HG03025 (cell line): ENCODE results near the gene ARHGAP42.
"Not testable (repeated sequence)": the region's sequence is repeated elsewhere in the genome, so short reads cannot be mapped to it uniquely, and the experiment has no call there.

Source experiments
- ATAC-seq: cut with Tn5 transposase; IDR thresholded peaks from one replicate; pipeline ENCODE4 v1.9.1; 2021; ENCODE audit warnings: mild to moderate bottlenecking, moderate library complexity; ENCODE audit not compliant: unreplicated experiment, low FRiP score

The ARHGAP42 gene

DNA sequence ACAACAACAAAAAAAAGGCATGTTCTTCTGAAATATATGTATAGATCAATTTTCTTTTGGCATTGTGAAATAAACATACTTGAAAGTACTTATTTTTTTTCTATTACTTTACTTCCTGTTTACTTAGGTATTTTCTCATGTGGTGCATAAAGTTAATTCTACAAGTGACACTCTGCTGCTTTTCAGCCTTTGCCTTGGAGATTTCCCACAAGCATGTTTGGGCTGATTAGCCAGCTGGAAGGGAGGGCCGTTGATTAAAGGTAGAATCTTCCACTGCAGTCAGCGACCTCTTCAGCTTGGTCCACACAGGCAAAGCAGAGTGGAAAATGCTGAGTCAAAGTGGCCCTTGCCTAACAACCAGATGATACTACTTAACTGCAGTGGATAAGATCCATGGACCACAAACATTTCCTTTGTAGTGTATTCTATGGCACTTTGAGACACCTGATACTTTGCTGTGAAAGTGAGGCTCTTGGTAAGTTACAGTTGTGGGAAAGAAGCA lies 176.0 kb downstream of the ARHGAP42 start:
- peak; percentile 72 for ATAC-seq

GRCh38 chr11:100865443-100866065 lies 178.5 kb downstream of the ARHGAP42 start:
- no peak for ATAC-seq

GRCh38 chr11:100866453-100866852 lies 179.4 kb downstream of the ARHGAP42 start:
- ATAC-seq: no peak

GRCh38 chr11:100867606-100868005 lies 180.5 kb downstream of the ARHGAP42 start:
- no peak for ATAC-seq

GRCh38 chr11:100869328-100869727 lies 182.2 kb downstream of the ARHGAP42 start:
- no peak for ATAC-seq

GRCh38 chr11:100870138-100870537 lies 183.1 kb downstream of the ARHGAP42 start:
- ATAC-seq: no peak

- no peak for ATAC-seq
These were observed 186.1 kb downstream of the ARHGAP42 start for GRCh38 chr11:100872951-100873740.

DNA sequence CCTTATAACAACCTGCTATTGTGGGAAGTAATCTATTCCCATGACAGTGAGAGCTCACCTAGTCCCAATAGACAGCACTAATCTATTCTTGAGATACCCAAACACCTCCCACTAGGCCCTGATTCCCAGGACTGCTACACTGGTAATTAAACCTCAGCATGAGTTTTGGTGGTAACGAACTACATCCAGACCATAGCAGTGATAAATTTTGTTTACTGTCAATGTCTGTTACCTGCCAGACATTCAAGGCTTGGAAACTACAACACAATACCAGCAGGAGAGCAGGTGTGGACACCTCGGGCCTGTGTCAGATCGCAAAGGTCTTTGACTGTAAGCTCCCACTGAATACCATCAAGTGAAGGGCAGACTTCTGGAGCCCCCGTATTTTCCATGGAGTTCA lies 187.1 kb downstream of the ARHGAP42 start:
- no peak for ATAC-seq

- ATAC-seq: no peak
These were observed 188.4 kb downstream of the ARHGAP42 start for GRCh38 chr11:100875521-100875869.

- peak; percentile 74 for ATAC-seq
These were observed 189.9 kb downstream of the ARHGAP42 start for GRCh38 chr11:100876815-100877520.

DNA sequence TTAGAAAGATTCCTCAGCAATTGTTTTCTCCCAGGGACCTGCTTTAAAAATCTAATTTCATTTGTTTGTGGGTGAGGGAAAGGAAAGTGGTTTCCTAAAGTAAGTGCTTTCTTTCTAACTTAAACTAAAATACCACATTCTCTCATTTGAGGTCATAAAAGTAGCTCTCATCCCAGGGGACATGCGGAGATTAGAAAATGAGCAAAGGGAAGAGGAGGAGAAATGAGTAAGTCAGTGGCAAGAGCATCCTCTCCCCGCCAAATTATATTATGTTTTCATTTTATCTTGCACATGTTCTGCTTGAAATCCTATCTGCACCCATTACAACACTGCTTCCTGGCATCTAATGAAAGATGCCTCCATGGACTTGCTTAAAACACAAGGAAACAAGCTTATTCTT lies 191.4 kb downstream of the ARHGAP42 start:
- ATAC-seq: no peak

GRCh38 chr11:100882957-100883356 lies 195.9 kb downstream of the ARHGAP42 start:
- ATAC-seq: no peak

- no peak for ATAC-seq
These were observed 196.7 kb downstream of the ARHGAP42 start for GRCh38 chr11:100883830-100884229.

DNA sequence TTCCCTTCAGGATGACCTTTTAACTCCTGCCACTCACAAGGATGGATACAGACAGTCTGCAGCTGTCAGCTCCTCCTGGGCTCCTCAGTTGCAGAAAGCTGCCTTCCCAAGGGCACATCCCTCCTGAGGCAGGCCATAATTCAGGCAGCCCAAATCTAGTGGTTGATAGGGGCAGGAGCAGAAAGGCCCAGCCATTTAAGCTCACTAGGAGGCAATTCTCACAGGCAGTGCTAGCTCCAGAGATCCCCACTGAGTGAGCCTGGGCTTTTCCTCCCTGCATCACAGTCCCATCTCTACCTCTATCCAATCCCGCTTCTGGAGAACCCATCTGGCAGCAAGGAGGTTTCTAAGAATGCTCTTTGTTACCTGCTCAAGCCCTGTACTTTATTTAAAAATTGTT lies 200.6 kb downstream of the ARHGAP42 start:
- no peak for ATAC-seq

DNA sequence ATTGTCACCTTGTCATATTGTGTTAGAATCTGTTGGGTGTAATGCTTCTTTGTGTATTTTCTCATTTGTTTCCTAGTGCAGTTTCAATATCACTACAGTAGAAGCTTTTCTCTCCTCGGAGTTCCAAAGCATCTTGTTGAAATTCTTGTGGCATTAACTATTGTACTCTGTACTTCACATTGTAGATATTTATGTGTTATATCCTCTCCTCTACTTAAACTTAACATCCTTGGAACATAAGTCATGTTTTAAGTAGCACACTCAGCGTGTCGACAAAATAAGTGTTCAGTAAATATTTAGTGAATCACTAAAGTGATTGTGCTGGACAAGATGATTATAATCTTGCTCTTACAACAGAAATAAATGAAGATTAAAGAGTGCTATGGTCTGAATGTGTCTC lies 201.7 kb downstream of the ARHGAP42 start:
- no peak for ATAC-seq

DNA sequence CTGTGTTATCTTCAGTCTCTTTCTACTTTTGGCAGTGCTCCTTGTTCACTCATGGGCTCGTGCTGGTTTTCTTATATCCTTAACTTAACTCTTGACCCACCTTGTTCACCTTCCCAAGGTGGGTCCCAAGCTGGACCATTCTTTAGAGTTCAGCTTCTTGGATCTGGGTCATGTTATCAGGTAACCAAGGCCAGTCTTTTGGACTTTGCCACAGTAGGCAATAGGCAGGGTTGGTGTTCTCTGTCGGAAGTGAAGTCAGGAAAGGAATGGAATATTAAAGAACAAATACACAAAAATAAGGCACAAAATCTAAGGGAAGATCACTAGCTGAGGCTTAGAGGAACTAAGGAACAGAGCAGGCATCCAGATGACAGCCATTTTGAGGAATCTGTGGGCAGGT lies 202.7 kb downstream of the ARHGAP42 start:
- no peak for ATAC-seq

GRCh38 chr11:100890789-100891188 lies 203.7 kb downstream of the ARHGAP42 start:
- ATAC-seq: no peak

GRCh38 chr11:100892886-100893285 lies 205.8 kb downstream of the ARHGAP42 start:
- ATAC-seq: no peak

- no peak for ATAC-seq
These were observed 208.4 kb downstream of the ARHGAP42 start for GRCh38 chr11:100895449-100895848.

- not testable (repeated sequence) for ATAC-seq
These were observed 208.9 kb downstream of the ARHGAP42 start for GRCh38 chr11:100895976-100896375.

GRCh38 chr11:100901471-100901870 lies 214.4 kb downstream of the ARHGAP42 start:
- ATAC-seq: not testable (repeated sequence)
